ENCODE results near the gene KAZN. TPM values are rescaled to one million over a fixed set of nuclear protein-coding genes. Genes with fewer than 3 reads are reported as not detected.

Gene KAZN
- total RNA-seq, 3 donors from 2014 or later = 12.2 to 16.4 (median 16.2) TPM

DNA sequence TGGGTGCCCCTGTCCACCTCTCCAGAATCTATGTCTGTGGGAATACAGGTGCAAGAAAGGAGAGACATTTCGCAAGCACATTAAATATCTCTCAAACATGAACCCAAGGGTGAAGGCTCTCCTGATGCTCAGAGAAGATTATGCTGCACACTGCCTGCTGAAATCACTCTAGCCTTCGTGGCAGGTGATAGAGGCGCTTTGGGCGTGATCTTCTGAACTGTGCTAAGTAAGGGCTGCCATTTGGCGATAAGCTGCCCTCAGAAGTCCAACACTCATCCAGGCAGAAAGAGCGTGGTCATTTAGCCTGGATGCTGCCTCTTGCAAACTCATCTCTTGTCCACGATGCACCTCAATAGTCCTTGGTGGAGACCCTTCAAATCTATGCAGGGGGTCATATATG, 241.9 kb downstream of the KAZN start:
- Histone ChIP-seq H3K9me3 (peaks cover 17 to 21% of the 10 kb centered on the region in 2 donors), H3K36me3 (no peaks in the 10 kb centered on the region), H3K4me3 (no peak overlapping the region), H3K27ac (no peak overlapping the region), H3K4me1 (no peaks in the 10 kb centered on the region), H3K27me3 (no peaks in the 10 kb centered on the region)
- intact Hi-C loops (cut with DNase I; ENCODE audit: low total_unique reads) = loop anchor here (5.0 kb wide), 1 partner anchor 568 kb away; no protein-coding TSS in a partner anchor
- TF ChIP-seq, protein P1, sequence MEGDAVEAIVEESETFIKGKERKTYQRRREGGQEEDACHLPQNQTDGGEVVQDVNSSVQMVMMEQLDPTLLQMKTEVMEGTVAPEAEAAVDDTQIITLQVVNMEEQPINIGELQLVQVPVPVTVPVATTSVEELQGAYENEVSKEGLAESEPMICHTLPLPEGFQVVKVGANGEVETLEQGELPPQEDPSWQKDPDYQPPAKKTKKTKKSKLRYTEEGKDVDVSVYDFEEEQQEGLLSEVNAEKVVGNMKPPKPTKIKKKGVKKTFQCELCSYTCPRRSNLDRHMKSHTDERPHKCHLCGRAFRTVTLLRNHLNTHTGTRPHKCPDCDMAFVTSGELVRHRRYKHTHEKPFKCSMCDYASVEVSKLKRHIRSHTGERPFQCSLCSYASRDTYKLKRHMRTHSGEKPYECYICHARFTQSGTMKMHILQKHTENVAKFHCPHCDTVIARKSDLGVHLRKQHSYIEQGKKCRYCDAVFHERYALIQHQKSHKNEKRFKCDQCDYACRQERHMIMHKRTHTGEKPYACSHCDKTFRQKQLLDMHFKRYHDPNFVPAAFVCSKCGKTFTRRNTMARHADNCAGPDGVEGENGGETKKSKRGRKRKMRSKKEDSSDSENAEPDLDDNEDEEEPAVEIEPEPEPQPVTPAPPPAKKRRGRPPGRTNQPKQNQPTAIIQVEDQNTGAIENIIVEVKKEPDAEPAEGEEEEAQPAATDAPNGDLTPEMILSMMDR (IDR thresholded peaks at IDR 0.05) = no peak
- TF ChIP-seq POLR2A (IDR thresholded peaks at IDR 0.05) = no peak
- TF ChIP-seq POLR2AphosphoS5 (IDR thresholded peaks at IDR 0.05) = no peak
- no peak for DNase-seq (ENCODE audit: low spot score in 2 of 2)

DNA sequence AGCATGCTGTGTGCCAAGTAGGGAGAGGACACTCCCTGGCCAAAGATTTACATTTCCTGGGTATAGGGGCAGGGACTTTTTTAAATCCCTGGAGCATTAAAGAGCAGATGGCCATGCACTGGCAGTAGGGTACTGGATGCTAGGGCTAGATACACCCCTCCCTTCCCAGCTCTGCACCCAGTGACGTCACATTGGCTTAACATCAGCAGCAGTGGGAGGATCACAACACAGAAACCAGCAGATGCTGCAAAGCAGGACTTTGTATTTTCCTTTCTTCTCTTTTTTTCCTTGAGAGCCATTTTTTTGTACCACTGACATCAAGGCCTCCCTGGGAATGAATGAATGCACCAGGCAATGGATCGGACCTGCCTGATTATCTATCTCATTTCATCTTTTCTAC, 243.0 kb downstream of the KAZN start:
- H3K27me3 ChIP-seq = no peaks in the 10 kb centered on the region
- no peaks in the 10 kb centered on the region for H3K36me3 ChIP-seq
- DNase-seq (ENCODE audit: low spot score in 2 of 2) = no peak
- H3K4me3 ChIP-seq = no peak overlapping the region
- H3K4me1 ChIP-seq = no peaks in the 10 kb centered on the region
- H3K9me3 ChIP-seq = peaks cover 17 to 21% of the 10 kb centered on the region in 2 donors
- intact Hi-C loops (cut with DNase I; ENCODE audit: low total_unique reads) = loop anchor here (5.0 kb wide), 1 partner anchor 569 kb away; no protein-coding TSS in a partner anchor
- H3K27ac ChIP-seq = no peak overlapping the region
- no peak for TF ChIP-seq POLR2A (IDR thresholded peaks at IDR 0.05)

DNA sequence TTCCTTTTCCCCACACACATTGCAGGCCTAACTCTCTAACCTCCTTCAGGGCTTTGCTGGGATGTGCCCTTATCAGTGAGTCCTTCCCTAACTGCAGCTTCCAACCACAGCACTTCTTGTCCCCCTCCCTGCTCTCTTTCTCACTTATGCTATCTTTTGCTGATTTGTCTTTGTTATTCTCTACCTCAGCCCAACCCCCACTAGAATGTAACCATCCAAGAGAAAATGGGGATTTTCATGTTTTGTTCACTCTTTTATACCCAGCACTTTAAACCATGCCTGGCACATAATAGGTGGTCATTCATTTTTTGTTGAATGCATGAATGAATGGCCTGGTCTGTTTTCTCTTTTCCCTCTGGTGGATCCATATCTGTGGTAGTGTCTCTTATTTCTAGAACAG, 243.5 kb downstream of the KAZN start:
- H3K27me3 ChIP-seq = no peaks in the 10 kb centered on the region
- H3K36me3 ChIP-seq = no peaks in the 10 kb centered on the region
- intact Hi-C loops (cut with DNase I; ENCODE audit: low total_unique reads) = loop anchor here (5.0 kb wide), 1 partner anchor 570 kb away; no protein-coding TSS in a partner anchor
- no peaks in the 10 kb centered on the region for H3K4me1 ChIP-seq
- DNase-seq (ENCODE audit: low spot score in 2 of 2) = no peak
- TF ChIP-seq POLR2A (IDR thresholded peaks at IDR 0.05) (no peak), POLR2AphosphoS5 (IDR thresholded peaks at IDR 0.05) (no peak)
- TF ChIP-seq, protein P1 (IDR thresholded peaks at IDR 0.05) = no peak
- H3K27ac ChIP-seq = no peak overlapping the region
- H3K4me3 ChIP-seq = no peak overlapping the region
- H3K9me3 ChIP-seq = peaks cover 17 to 21% of the 10 kb centered on the region in 2 donors

DNA sequence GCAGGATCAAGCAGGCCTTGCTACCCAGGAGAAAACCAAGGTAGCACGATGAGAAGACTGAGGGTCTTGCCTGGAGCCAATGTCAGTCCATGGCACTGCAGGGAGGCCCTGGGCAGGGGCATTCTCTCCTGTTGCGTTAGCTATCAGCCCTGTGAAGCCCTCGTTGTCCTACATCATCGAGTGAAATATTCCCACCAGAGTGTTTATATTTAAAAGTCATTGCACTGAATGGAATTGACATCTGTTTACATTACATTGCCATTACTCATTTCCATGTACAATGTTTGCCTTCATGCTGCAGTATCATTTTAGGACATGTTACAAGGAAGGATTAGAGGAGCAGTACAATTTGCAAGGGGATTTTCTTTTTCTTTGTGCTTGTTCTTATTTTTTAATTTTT, 243.9 kb downstream of the KAZN start:
- intact Hi-C loops (cut with DNase I; ENCODE audit: low total_unique reads) = loop anchor here (5.0 kb wide), 1 partner anchor 570 kb away; no protein-coding TSS in a partner anchor
- Histone ChIP-seq H3K27me3 (no peaks in the 10 kb centered on the region), H3K27ac (no peak overlapping the region), H3K36me3 (no peaks in the 10 kb centered on the region), H3K4me3 (no peak overlapping the region), H3K9me3 (peaks cover 17 to 21% of the 10 kb centered on the region in 2 donors), H3K4me1 (no peaks in the 10 kb centered on the region)
- TF ChIP-seq POLR2AphosphoS5 (IDR thresholded peaks at IDR 0.05) (no peak), POLR2A (IDR thresholded peaks at IDR 0.05) (no peak)
- TF ChIP-seq, protein P1 (IDR thresholded peaks at IDR 0.05) = no peak
- DNase-seq (ENCODE audit: low spot score in 2 of 2) = no peak

DNA sequence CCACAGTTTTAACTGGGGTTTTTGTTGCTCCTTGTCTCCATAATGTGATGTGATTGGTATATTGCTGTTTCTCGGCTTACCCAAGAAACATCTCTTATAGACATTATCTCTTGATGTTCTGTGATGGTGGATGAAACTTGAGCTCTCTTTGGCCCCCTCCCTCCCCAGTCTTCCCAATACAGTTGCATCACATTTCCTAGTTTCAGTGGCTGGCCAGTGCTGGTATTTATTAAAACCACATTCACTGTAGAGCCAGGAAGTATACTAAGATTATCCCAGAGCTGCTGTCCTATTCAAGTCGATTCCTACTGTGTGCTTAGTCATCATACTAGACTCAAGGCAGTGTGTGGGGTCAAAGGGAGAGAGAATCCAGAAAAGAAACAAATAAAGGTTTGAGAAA, 244.4 kb downstream of the KAZN start:
- Histone ChIP-seq H3K27ac (no peak overlapping the region), H3K27me3 (no peaks in the 10 kb centered on the region), H3K36me3 (no peaks in the 10 kb centered on the region), H3K4me3 (no peak overlapping the region), H3K9me3 (peaks cover 17 to 21% of the 10 kb centered on the region in 2 donors), H3K4me1 (no peaks in the 10 kb centered on the region)
- intact Hi-C loops (cut with DNase I; ENCODE audit: low total_unique reads) = loop anchor here (5.0 kb wide), 1 partner anchor 571 kb away; no protein-coding TSS in a partner anchor
- TF ChIP-seq POLR2A (IDR thresholded peaks at IDR 0.05) (no peak), POLR2AphosphoS5 (IDR thresholded peaks at IDR 0.05) (no peak)
- TF ChIP-seq, protein P1 (IDR thresholded peaks at IDR 0.05) = no peak
- DNase-seq (ENCODE audit: low spot score in 2 of 2) = no peak
